Daoy (cell line): Measurements from ENCODE around the gene KAT2A. TPM values are rescaled to one million over a fixed set of nuclear protein-coding genes. Genes with fewer than 3 reads are reported as not detected.

Experiments used
- DNase-seq: peaks from one replicate; pipeline ENCODE4 v3.0.0-alpha.2; 2015; ENCODE audit warnings: low read depth
- total RNA-seq: library from RNA; depleted of rRNA; stranded (reverse); fragments of >200 nt; shearing (Covaris generic); gene quantifications from 2 replicates; pipeline ENCODE4 v1.2.3, GENCODE V29; 2014

Gene KAT2A
- total RNA-seq, 1 experiment from 2014 or later: 4.9 TPM

DNA sequence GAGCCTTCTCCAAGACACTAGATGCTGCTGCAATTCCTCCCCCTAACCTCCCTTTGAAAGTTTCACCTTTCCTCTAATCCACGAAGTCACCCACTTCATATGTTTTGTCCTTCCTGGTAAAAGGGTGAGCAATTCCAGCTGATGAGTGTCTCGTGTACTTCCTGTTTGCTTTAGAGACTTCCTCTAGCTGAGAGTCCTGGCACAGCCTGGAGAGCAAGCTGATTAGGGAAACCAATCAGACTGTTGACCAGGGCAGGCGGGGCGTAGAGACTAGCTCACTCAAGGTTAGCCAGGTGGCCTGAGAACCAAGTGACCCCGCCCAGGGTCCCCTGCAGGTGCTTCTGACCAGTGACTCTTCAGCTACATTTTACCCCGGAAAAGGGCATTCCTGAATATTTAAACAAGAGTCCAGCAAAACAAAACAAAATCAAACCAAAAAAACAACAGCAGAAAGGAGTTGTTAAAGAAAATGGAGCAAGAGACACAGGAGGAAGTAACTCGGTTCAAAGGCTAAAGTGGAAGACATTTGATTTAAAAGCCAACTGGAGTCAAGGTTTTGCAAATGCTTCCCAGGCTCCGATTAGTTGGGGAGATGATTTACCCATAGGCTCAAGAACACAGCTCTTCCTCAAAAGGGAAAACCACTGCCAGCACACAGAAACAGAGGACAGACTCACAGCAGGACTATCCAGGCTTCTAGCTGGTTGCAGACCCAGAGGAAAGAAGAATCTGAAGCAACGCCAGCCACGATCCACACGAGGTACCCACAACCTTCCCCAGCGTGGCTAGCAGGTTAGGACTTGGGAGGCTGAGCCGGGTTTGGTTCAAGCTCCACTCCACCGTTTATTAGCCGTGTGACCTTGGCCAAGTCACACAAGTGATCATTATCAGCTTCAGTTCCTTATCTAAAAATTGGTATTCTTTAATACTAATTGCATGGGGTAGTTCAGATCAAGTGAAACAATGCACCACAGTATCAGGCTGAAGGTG is 14.8 kb upstream of the KAT2A start:
- peak; percentile 77 for DNase-seq

DNA sequence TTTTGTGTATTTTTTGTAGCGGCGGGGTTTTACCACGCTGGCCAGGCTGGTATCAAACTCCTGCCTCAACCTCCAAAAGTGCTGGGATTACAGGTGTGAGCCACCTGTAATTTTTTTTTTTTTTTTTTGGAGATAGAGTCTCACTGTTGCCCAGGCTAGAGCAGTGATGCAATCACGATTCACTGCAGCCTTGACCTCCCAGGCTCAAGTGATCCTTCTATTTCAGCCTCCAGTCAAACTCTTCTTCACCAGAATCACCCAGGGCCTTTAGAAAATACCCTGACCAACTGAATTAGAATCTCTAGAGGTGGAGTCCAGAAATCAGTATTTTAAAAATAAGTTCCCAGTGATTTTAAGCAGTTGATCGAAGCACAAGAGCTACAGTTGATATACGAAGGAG is 14.0 kb upstream of the KAT2A start:
- no peak for DNase-seq

DNA sequence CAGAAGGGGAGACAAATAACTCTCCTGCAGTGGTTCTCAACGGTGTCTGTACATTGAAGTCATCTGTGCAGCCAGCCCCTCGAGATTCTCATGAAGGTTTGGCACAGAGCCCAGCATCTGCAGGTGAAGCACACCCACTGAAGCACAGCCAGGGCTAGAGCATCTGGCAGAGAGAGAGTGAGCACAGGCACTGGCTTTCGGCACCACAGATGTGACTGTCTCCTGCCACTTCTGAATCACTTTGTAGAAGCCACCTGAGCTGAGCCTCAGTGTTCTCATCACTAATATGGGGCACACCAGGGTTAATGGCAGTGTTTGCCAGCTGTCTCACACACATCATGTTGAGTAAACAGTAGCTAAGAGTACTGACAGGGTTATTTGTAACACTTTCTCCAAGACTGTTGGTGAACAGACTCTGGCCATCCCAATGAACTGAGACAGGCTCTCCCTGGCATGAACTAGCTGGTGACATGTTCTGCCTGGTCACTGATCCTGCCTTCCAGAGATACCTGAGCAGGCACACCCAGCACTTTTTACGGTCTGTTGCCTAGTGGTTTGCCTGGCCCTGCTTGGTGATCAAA is 12.4 kb upstream of the KAT2A start:
- DNase-seq: peak; percentile 25

DNA sequence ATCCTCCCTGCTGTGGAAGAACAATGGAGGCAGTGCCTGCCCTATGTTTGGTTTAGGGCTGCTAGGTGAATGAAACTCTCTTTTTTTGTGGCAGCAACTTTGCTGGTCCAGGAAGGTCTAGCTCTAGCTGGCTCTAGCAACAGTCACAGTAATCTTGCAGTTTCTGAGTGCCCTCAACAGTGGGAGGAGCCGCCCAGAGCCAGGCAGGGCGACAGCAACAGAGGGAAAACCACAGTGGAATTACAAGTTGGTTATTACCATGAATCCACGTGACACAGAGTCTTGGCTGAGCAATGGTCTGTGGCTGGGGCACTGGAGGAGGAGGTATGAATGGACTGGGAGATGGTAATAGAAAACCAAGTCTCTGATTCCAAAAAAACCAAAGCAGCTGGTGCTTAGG is 11.8 kb upstream of the KAT2A start:
- peak; percentile 86 for DNase-seq

GRCh38 chr17:42131981-42132432 is 10.8 kb upstream of the KAT2A start:
- no peak for DNase-seq

DNA sequence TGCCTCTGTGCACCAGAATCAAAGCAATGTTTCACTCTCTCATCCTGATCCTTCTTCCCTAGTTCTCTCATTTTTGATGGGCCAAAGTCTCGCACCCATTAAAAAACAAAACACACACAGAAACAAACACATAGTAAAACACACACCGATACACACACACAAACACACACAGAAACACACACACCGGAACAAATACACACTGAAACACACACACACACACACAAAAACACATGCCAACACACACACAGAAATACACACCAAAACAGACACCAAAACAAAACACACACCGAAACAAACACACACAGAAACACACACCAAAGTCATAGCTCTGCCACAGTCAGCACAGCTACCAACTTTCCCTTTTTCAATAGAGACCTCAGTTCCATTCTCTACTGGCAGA is 10.1 kb upstream of the KAT2A start:
- DNase-seq: no peak

GRCh38 chr17:42130310-42130936 is 9.3 kb upstream of the KAT2A start:
- DNase-seq: no peak

GRCh38 chr17:42129109-42129837 is 8.1 kb upstream of the KAT2A start:
- no peak for DNase-seq

DNA sequence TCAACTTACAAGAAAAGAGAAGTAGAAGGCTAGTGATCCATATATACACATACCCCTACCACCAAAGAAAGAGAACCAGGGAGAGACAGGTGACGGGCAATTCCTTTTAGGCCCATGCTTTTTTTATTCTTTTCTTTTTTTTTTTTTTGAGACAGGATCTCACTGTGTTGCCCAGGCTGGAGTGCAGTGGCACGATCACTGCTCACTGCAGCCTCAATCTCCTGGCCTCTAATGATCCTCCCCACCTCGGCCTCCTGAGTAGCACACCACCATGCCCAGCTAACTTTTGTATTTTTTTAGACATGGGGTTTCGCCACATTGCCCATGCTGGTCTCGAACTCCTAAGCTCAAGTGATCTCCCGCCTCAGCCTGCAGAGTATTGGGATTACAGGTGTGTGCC is 6.2 kb upstream of the KAT2A start:
- DNase-seq: no peak

- no peak for DNase-seq
These were observed 5.7 kb upstream of the KAT2A start for GRCh38 chr17:42126836-42127235.

- no peak for DNase-seq
These were observed 4.4 kb upstream of the KAT2A start for GRCh38 chr17:42125565-42125964.

DNA sequence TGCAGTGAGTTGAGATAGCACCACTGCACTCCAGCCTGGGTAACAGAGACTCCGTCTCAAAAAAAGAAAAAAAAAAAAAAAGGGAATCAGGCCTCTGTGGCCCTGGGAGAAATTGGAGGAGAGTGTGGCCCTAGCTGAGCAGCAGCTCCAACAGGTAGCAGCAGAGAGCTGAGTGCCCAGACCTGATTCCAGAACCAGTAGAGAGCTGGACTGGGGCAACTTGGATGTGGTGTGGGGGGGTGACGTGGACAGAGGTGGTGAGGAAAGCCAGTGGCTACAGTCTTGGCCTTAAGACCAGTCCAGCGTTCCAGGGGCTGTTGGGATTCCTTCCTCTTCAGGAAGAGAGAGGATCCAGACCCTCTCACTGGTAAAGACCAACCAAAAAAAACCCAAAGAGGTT is 3.1 kb upstream of the KAT2A start:
- no peak for DNase-seq

DNA sequence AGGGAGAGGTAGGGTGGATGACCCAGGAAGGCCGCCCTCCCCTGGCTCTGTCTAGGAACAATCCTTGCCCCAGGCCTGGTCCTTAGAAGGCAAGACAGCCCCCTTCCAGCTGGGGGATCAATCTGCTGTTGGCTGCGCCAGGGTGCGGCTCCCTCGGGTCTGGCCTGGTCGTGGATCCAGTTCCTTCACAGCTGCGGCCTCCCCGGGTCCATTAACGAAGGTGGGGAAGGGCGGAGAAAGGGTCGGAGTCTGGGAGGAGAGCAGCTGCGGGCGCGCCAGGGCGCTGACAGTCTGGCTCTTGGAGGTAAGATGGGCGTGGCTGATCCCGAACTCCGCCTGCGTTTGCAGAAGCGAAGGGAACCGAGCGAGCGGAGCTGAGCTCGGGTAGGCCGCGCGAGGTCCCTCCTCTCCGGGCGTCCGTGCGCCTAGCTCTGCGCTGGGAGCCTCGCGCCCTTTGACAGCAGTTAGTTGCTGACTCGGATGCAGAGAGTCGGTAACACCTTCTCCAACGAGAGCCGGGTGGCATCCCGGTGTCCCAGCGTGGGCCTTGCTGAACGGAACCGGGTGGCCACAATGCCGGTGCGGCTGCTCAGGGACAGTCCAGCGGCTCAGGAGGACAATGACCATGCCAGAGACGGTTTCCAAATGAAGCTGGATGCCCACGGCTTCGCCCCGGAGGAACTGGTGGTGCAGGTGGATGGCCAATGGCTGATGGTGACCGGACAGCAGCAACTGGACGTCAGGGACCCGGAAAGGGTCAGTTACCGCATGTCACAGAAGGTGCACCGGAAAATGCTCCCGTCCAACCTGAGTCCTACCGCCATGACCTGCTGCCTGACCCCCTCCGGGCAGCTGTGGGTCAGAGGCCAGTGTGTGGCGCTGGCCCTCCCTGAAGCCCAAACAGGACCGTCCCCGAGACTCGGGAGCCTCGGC is 1.5 kb upstream of the KAT2A start, which contains the start of gene HSPB9:
TSS of gene HSPB9 (plus strand) at position 434 of the 933 bp plus-strand sequence. CDS start at position 481, 47 bp downstream.
- DNase-seq: no peak

GRCh38 chr17:42120161-42120769 is 902 bp downstream of the KAT2A start:
- no peak for DNase-seq

DNA sequence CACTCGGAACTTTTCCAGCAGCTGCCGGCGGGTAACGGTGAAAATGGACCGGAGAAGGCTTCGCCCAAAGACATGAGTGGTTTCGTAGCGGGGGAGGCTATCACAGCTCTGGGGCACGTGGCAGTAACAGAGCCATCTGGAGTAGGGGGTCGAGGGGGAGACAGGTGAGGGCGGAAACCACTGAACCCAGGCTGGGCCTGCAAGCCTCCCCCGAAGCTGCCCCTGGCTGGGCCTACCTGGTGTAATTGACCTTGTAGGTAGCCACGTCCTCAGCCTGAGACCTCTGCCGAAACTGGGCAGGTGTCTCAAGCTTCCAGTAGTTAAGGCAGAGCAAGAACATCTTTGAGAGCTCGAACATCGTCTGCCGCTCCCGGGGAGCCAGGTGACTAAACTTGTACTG is 1.9 kb downstream of the KAT2A start:
- no peak for DNase-seq

- DNase-seq: peak; percentile 36
These were observed 2.6 kb downstream of the KAT2A start for GRCh38 chr17:42118545-42118944.

DNA sequence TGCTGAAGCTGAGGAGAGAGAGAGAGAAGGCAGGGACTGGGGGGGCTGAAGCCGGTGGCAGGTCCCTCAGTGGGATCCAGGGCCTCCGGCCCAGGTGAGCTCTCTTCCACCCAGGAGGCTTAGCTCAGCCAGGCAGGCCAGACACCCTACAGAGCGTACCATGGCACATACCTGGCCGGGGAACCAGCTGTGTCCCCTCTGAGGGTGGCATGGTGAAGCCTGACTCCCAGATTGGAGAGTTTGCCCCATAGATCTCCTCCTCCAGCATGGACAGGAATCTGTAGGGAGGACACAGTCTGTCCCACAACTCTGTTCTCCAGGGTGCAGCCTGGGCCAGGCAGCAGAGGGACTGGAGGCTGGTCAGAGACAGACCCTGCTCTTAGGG is 3.0 kb downstream of the KAT2A start:
- DNase-seq: no peak

DNA sequence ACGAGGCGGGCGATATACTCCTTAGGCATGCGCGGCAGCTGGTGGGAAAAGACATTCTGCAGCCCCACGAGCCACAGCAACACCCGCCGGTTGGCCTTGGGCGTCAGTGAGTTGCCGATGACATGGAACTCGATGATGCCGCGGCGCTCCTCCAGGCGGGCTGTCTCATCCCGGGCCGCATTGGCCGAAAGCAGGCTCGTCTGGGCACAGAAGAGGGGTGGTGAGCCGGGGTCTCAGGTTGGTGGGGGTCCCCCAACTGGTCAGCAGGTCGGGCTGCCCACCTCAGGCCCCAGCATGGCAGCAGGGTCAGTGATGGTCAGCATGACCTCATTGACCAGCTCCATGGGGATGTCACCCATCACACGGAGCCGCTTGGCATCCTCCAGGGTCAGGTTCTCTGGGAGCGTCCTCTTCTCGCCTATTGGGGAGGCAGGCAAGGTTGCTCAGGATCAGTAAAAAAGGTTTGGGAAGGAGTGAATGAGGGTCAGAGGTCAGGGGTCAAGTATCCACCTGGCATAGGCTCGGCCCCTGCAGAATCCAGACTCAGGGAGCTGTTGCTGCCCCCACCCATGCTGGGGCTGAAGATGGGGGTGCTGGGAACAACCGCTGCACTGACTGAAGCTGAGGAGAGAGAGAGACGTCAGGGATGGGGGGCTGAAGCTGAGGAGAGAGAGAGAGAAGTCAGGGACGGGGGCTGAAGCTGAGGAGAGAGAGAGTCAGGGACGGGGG is 3.6 kb downstream of the KAT2A start:
- DNase-seq: no peak

- DNase-seq: peak; percentile 73
These were observed 4.3 kb downstream of the KAT2A start for GRCh38 chr17:42116705-42117396.
